HepG2 (cell line): Measurements from ENCODE around the gene GNG5. TPM values are rescaled to one million over a fixed set of nuclear protein-coding genes. Genes with fewer than 3 reads are reported as not detected.

Source experiments
- ATAC-seq: fragments of 200-7000 bp; cut with Tn5 transposase; 3 replicates; pipeline ENCODE4 v1.9.1; 2020; ENCODE audit warnings: mild to moderate bottlenecking, moderate library complexity
- BruUV-seq: library from RNA; stranded (reverse); fragments of 400-500 nt; replicated peaks from 2 replicates; lab custom pipeline; 2021; lab: Mats Ljungman, UMichigan
- CTCF ChIA-PET: fragments of 300-600 bp; formaldehyde crosslinking; extraction: SDS; loops from one replicate; lab custom pipeline; 2021; ENCODE audit warnings: low total read pairs, inconsistent platforms, low intra/inter-chr PET ratio; lab: Yijun Ruan, JAX
- POLR2A ChIA-PET: fragments of 350-600 bp; sonication (Branson Sonifier 250); formaldehyde crosslinking; loops from one replicate; lab custom pipeline; 2020; ENCODE audit warnings: antibody characterized with exemption, inconsistent platforms; lab: Yijun Ruan, JAX
- DNase-seq: peaks from one replicate; pipeline ENCODE4 v3.0.0-alpha.2; 2015; ENCODE audit warnings: low spot score
- FAIRE-seq: peaks from 3 replicates; lab custom pipeline; 2011; peaks lifted over from hg19 to GRCh38; lab: Jason Lieb, UNC
- H2AFZ ChIP-seq: one replicate; pipeline ENCODE4 v1.6.1; 2011; ENCODE audit warnings: low read length, inconsistent platforms
- H3K27ac ChIP-seq: fragments of 300-600 bp; 3 replicates; pipeline ENCODE4 v1.8.0; 2011; ENCODE audit warnings: mixed run types, mild to moderate bottlenecking, mixed read lengths, low read length, inconsistent platforms; ENCODE audit not compliant: insufficient read depth; ENCODE audit errors: extremely low read length
- H3K27me3 ChIP-seq, 2 experiments: fragments of 200-600 bp in 1 of 2; 2 replicates in 1 of 2; 3 replicates in 1 of 2; pipeline versions ENCODE4 v1.6.0 to v1.8.0; 2011; ENCODE audit warnings: low read length in 2 of 2, mild to moderate bottlenecking in 2 of 2, moderate library complexity in 2 of 2, inconsistent platforms in 1 of 2; ENCODE audit not compliant: insufficient read depth in 2 of 2, control insufficient read depth in 1 of 2
- H3K36me3 ChIP-seq, 2 experiments: fragments of 200-600 bp in 1 of 2; replicated peaks in 1 of 2; 2 replicates in 1 of 2; 3 replicates in 1 of 2; pipeline versions ENCODE4 v1.5.1 to v1.8.0; 2011; ENCODE audit warnings: low read length in 2 of 2, inconsistent platforms in 1 of 2; ENCODE audit not compliant: insufficient read depth in 2 of 2, control insufficient read depth in 1 of 2
- H3K4me1 ChIP-seq: 2 replicates; pipeline ENCODE4 v1.5.1; 2012; ENCODE audit warnings: low read length, inconsistent platforms; ENCODE audit not compliant: insufficient read depth
- H3K4me2 ChIP-seq: 2 replicates; pipeline ENCODE4 v1.6.0; 2011; ENCODE audit warnings: low read depth, low read length, inconsistent platforms
- H3K4me3 ChIP-seq, 3 experiments: fragments of 200-600 bp in 1 of 3; sonication (generic), shearing (Covaris generic) in 1 of 3; replicated peaks in 1 of 3; 2 replicates each; pipeline ENCODE4 v1.5.1; 2011 to 2016; ENCODE audit warnings: low read length in 3 of 3, inconsistent platforms in 2 of 3, low read depth in 2 of 3, mild to moderate bottlenecking in 2 of 3, control low read depth in 1 of 3, mixed read lengths in 1 of 3; ENCODE audit not compliant: insufficient read depth in 1 of 3
- H3K79me2 ChIP-seq: one replicate; pipeline ENCODE4 v1.6.1; 2011; ENCODE audit warnings: low read length, inconsistent platforms; ENCODE audit not compliant: insufficient read depth
- H3K9ac ChIP-seq: 2 replicates; pipeline ENCODE4 v1.6.0; 2011; ENCODE audit warnings: mild to moderate bottlenecking, low read depth, low read length, inconsistent platforms; ENCODE audit not compliant: insufficient read depth
- H3K9me3 ChIP-seq: 2 replicates; pipeline ENCODE4 v1.5.1; 2012; ENCODE audit warnings: mild to moderate bottlenecking, low read length
- H4K20me1 ChIP-seq: 2 replicates; pipeline ENCODE4 v1.6.0; 2011; ENCODE audit warnings: inconsistent platforms, mild to moderate bottlenecking, low read length, moderate library complexity; ENCODE audit not compliant: insufficient read depth
- ATF3 ChIP-seq: sonication (generic); formaldehyde crosslinking; IDR thresholded peaks from 2 replicates; pipeline ENCODE4 v1.4.0; 2020; ENCODE audit warnings: missing genetic modification reagents
- GRHL1 ChIP-seq: sonication (generic); formaldehyde crosslinking; conservative IDR thresholded peaks from 2 replicates; pipeline ENCODE4 v1.8.0; 2022; ENCODE audit warnings: missing genetic modification reagents
- LCORL ChIP-seq, 2 experiments: fragments of 450-650 bp in 1 of 2; sonication (generic) in 1 of 2; formaldehyde crosslinking in 1 of 2; IDR thresholded peaks; 2 replicates each; pipeline versions ENCODE4 v1.5.0 to v1.6.1; 2017 to 2020; ENCODE audit warnings: antibody characterized with exemption in 1 of 2, missing genetic modification reagents in 1 of 2
- MTF1 ChIP-seq: sonication (generic); formaldehyde crosslinking; IDR thresholded peaks from 2 replicates; pipeline ENCODE4 v1.5.0; 2020; ENCODE audit warnings: missing genetic modification reagents
- PATZ1 ChIP-seq: sonication (generic); formaldehyde crosslinking; IDR thresholded peaks from 2 replicates; pipeline ENCODE4 v1.4.0; 2020; ENCODE audit warnings: missing genetic modification reagents
- PLSCR1 ChIP-seq: sonication (generic); formaldehyde crosslinking; IDR thresholded peaks from 2 replicates; pipeline ENCODE4 v1.5.0; 2020; ENCODE audit warnings: missing genetic modification reagents, mild to moderate bottlenecking, borderline replicate concordance
- POGZ ChIP-seq: sonication (generic); formaldehyde crosslinking; IDR thresholded peaks from 2 replicates; pipeline ENCODE4 v1.4.0; 2020; ENCODE audit warnings: mild to moderate bottlenecking, missing genetic modification reagents
- RNF2 ChIP-seq: fragments of 450-650 bp; conservative IDR thresholded peaks from 2 replicates; pipeline ENCODE4 v1.6.1; 2016; ENCODE audit warnings: low read depth
- SRF ChIP-seq: IDR thresholded peaks from 2 replicates; pipeline ENCODE4 v1.6.1; 2011; ENCODE audit warnings: mild to moderate bottlenecking, low read depth, low read length, moderate library complexity
- TMF1 ChIP-seq: sonication (generic); formaldehyde crosslinking; IDR thresholded peaks from 2 replicates; pipeline ENCODE4 v1.8.1; 2022; ENCODE audit warnings: low read depth, missing genetic modification reagents
- ZFX ChIP-seq: sonication (generic); formaldehyde crosslinking; IDR thresholded peaks from 2 replicates; pipeline ENCODE4 v1.4.0; 2020; ENCODE audit warnings: mild to moderate bottlenecking, low read depth, missing genetic modification reagents, moderate library complexity
- ZNF362 ChIP-seq: sonication (generic); formaldehyde crosslinking; IDR thresholded peaks from 2 replicates; pipeline ENCODE4 v1.4.0; 2020; ENCODE audit warnings: missing genetic modification reagents, mild to moderate bottlenecking, borderline replicate concordance
- ZNF776 ChIP-seq: sonication (generic); formaldehyde crosslinking; IDR thresholded peaks from 2 replicates; pipeline ENCODE4 v1.4.0; 2020; ENCODE audit warnings: mild to moderate bottlenecking, missing genetic modification reagents
- WGBS: methylation state at CpG from one replicate; pipeline ENCODE4 v1.1.6; 2017; ENCODE audit warnings: low lambda C conversion rate; 5-methylcytosine and 5-hydroxymethylcytosine counted together
- in situ Hi-C: cut with HindIII; loops from 2 replicates; pipeline ENCODE4 v1.10.0; 2017; ENCODE audit warnings: low pct_unique_long_range_greater_than_20kb; ENCODE audit not compliant: extremely low pct_ligation_motif_present
- intact Hi-C: fragments of 100-400 bp; cut with micrococcal nuclease; formaldehyde crosslinking; loops from one replicate; pipeline ENCODE4 v1.10.0; 2022; ENCODE audit not compliant: unreplicated experiment
- polyA plus RNA-seq, 8 experiments: library from polyadenylated mRNA; depleted of rRNA in 3 of 8; stranded (reverse) in 7 of 8; unstranded in 1 of 8; fragments of >200 nt; fragmentation: Illumina TruSeq in 4 of 8; extraction: Trizol in 4 of 8; gene quantifications; 2 replicates each; pipeline versions ENCODE4 v1.2.1 to v1.2.3, GENCODE V29; 2011 to 2016; ENCODE audit warnings: low read depth in 4 of 8, missing spikeins in 1 of 8, mixed read lengths in 1 of 8; ENCODE audit not compliant: insufficient read depth in 1 of 8
- total RNA-seq, 5 experiments: library from RNA; depleted of rRNA; stranded (reverse); fragments of >200 nt; fragmentation: Illumina TruSeq; extraction: Trizol; gene quantifications; 2 replicates each; pipeline ENCODE4 v1.2.3, GENCODE V29; 2016; ENCODE audit warnings: low read depth in 1 of 5

The GNG5 gene
- total and polyA plus RNA-seq, 2 of the 13 experiments (the other 11 are each of a cell fraction or from before 2014, with no cell fraction given), result 103 to 137 TPM

- intact Hi-C loops (no loop called here), in situ Hi-C loops (no loop called here)
- no peak for TF ChIP-seq GRHL1 (CRISPR knock-in tag)
- no peak for TF ChIP-seq ZNF776 (CRISPR knock-in tag)
- no peak for TF ChIP-seq MTF1 (CRISPR knock-in tag)
- no peak for TF ChIP-seq POGZ (CRISPR knock-in tag)
- H3K36me3 ChIP-seq, result no peaks in the 10 kb centered on the region
- H3K4me2 ChIP-seq, result no peak overlapping the region
- BruUV-seq, result no TSS peak
- ChIA-PET CTCF (no interaction called here), POLR2A (no interaction called here)
- no peaks in the 10 kb centered on the region for H3K4me1 ChIP-seq
- no peaks in the 10 kb centered on the region for H3K9me3 ChIP-seq
- H3K79me2 ChIP-seq, result no peaks in the 10 kb centered on the region
- no peak overlapping the region for H2AFZ ChIP-seq
- 0% methylated on average over 1 of the region's 1 CpG for WGBS
- no peaks in the 10 kb centered on the region for H4K20me1 ChIP-seq
- H3K27ac ChIP-seq, result no peak overlapping the region
- FAIRE-seq, result no peak
- ATAC-seq, result no peak
- no peak overlapping the region for H3K4me3 ChIP-seq
- no peak overlapping the region for H3K9ac ChIP-seq
- DNase-seq, result no peak
- no peaks in the 10 kb centered on the region; a peak in 1 of 5 replicates for H3K27me3 ChIP-seq
These were observed 44.3 kb downstream of the GNG5 start for GRCh38 chr1:84462118-84462517.

GRCh38 chr1:84452436-84452835 lies 53.9 kb downstream of the GNG5 start:
- DNase-seq (no peak), ATAC-seq (no peak), FAIRE-seq (no peak)
- in situ Hi-C loops, result no loop called here
- no peaks in the 10 kb centered on the region for H3K9me3 ChIP-seq
- POLR2A ChIA-PET, result no interaction called here
- no peak overlapping the region for H3K27ac ChIP-seq
- no peak overlapping the region for H2AFZ ChIP-seq
- no peaks in the 10 kb centered on the region for H3K4me1 ChIP-seq
- H3K36me3 ChIP-seq, result no peaks in the 10 kb centered on the region
- H3K4me2 ChIP-seq, result no peak overlapping the region
- no peaks in the 10 kb centered on the region for H3K79me2 ChIP-seq
- intact Hi-C loops, result no loop called here
- BruUV-seq, result no TSS peak
- CTCF ChIA-PET, result no interaction called here
- H3K9ac ChIP-seq, result no peak overlapping the region
- H4K20me1 ChIP-seq, result no peaks in the 10 kb centered on the region
- 0 out of 5 replicates have a peak, but pooled peaks cover 0 to 4% of the 10 kb centered on the region in 2 experiments for H3K27me3 ChIP-seq
- 15% methylated on average over 3 of the region's 3 CpGs for WGBS
- no peak overlapping the region for H3K4me3 ChIP-seq
- TF ChIP-seq PLSCR1 (CRISPR knock-in tag) (no peak), ZNF362 (CRISPR knock-in tag) (no peak), LCORL (IDR thresholded peaks at IDR 0.05) (no peak), LCORL (CRISPR knock-in tag; IDR thresholded peaks at IDR 0.05) (no peak), ATF3 (CRISPR knock-in tag) (no peak), TMF1 (CRISPR knock-in tag) (no peak), PATZ1 (CRISPR knock-in tag) (no peak), SRF (no peak), ZFX (no peak), RNF2 (no peak)
